Lower leg skin (tissue), 3 donors: ENCODE measurements around the gene RAPGEF6.

Experiments used
- POLR2A ChIP-seq, 2 donors: fragments of 450-650 bp; IDR thresholded peaks; one replicate each; pipeline ENCODE4 v1.6.1; 2016 to 2017; ENCODE audit warnings: antibody characterized with exemption in 2 of 2, mild to moderate bottlenecking in 1 of 2, moderate library complexity in 1 of 2
- TF ChIP-seq, protein P1 (sequence below), 3 donors: fragments of 450-650 bp; IDR thresholded peaks; one replicate each; pipeline ENCODE4 v1.5.1; 2016; ENCODE audit warnings: antibody characterized with exemption in 3 of 3, mild to moderate bottlenecking in 3 of 3, moderate library complexity in 2 of 3

DNA sequence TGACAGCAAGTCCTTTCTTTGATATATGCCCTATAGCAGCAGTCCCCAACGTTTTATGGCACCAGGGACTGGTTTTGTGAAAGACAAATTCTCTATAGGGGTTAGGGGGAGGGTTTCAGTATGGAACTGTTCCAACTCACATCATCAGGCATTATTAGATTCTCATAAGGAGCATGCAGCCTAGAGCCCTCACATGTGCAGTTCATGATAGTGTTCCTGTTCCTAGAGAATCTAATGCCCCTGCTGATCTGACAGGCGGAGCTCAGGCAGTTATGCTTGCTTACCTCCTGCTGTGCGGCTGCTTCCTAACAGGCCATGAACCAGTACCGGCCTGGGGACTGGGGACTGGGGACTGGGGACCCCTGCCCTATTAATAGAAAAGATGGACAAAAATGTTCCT, 2.7 kb upstream of the RAPGEF6 start:
- TF ChIP-seq, protein P1, sequence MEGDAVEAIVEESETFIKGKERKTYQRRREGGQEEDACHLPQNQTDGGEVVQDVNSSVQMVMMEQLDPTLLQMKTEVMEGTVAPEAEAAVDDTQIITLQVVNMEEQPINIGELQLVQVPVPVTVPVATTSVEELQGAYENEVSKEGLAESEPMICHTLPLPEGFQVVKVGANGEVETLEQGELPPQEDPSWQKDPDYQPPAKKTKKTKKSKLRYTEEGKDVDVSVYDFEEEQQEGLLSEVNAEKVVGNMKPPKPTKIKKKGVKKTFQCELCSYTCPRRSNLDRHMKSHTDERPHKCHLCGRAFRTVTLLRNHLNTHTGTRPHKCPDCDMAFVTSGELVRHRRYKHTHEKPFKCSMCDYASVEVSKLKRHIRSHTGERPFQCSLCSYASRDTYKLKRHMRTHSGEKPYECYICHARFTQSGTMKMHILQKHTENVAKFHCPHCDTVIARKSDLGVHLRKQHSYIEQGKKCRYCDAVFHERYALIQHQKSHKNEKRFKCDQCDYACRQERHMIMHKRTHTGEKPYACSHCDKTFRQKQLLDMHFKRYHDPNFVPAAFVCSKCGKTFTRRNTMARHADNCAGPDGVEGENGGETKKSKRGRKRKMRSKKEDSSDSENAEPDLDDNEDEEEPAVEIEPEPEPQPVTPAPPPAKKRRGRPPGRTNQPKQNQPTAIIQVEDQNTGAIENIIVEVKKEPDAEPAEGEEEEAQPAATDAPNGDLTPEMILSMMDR (IDR thresholded peaks at IDR 0.05) = no peak
- TF ChIP-seq POLR2A (IDR thresholded peaks at IDR 0.05) = no peak
